DMS153 (cell line): ENCODE measurements around the gene CYSTM1.

ENCODE experiments used
- DNase-seq: peaks from one replicate; lab custom pipeline; 2025; lab: John Stamatoyannopoulos, UW

CYSTM1 gene

GRCh38 chr5:140258016-140258415, 83.0 kb downstream of the CYSTM1 start:
- DNase-seq: no peak

GRCh38 chr5:140258873-140259272, 83.9 kb downstream of the CYSTM1 start:
- no peak for DNase-seq

GRCh38 chr5:140259500-140259899, 84.5 kb downstream of the CYSTM1 start:
- DNase-seq: no peak

- DNase-seq: no peak
These were observed 85.2 kb downstream of the CYSTM1 start for GRCh38 chr5:140260089-140260656.

- DNase-seq: peak; percentile 43
These were observed 86.6 kb downstream of the CYSTM1 start for GRCh38 chr5:140261403-140262171.

- no peak for DNase-seq
These were observed 87.2 kb downstream of the CYSTM1 start for GRCh38 chr5:140262221-140262620.

- peak; percentile 9 for DNase-seq
These were observed 87.9 kb downstream of the CYSTM1 start for GRCh38 chr5:140262839-140263238.

GRCh38 chr5:140265845-140266244, 90.9 kb downstream of the CYSTM1 start:
- DNase-seq: no peak

GRCh38 chr5:140266471-140267200, 91.6 kb downstream of the CYSTM1 start:
- DNase-seq: no peak

- no peak for DNase-seq
These were observed 92.2 kb downstream of the CYSTM1 start for GRCh38 chr5:140267201-140267540.

- DNase-seq: no peak
These were observed 92.6 kb downstream of the CYSTM1 start for GRCh38 chr5:140267559-140268018.

GRCh38 chr5:140270008-140270407, 95.0 kb downstream of the CYSTM1 start:
- DNase-seq: no peak

- DNase-seq: no peak
These were observed 98.5 kb downstream of the CYSTM1 start for GRCh38 chr5:140273401-140273877.

- DNase-seq: no peak
These were observed 100.8 kb downstream of the CYSTM1 start for GRCh38 chr5:140275837-140276236.

GRCh38 chr5:140282266-140282665, 107.3 kb downstream of the CYSTM1 start:
- DNase-seq: no peak

- DNase-seq: no peak
These were observed 109.0 kb downstream of the CYSTM1 start for GRCh38 chr5:140284013-140284412.

GRCh38 chr5:140286424-140286823, 111.4 kb downstream of the CYSTM1 start:
- no peak for DNase-seq

GRCh38 chr5:140287801-140288521, 113.0 kb downstream of the CYSTM1 start:
- DNase-seq: no peak

GRCh38 chr5:140292212-140293036, 117.4 kb downstream of the CYSTM1 start:
- no peak for DNase-seq
